ENCODE measurements around the gene ARSG. TPM values are rescaled to one million over a fixed set of nuclear protein-coding genes. Genes with fewer than 3 reads are reported as not detected.

Gene ARSG
- total RNA-seq, 4 donors from 2014 or later: 6.1 to 8.9 (median 7.0) TPM

DNA sequence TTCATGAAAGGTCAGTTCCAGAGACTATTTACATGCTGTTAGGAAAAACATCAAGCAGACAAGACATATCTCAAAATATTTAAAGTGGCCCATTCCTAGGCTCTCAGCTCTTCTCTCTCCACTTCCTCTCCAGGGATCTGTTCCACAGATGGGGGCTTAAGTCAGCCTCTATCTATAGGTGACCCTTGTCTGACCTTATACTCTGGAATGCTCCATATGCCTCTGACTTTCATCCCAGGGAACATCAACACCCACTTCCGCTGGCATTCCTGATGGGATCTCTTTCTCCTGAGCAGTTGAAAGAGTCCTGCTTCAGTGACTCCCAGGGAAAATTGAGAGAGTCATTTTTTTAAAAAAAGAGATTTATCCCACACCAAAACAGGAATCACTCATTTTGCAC lies 177.5 kb downstream of the ARSG start:
- intact Hi-C loops (cut with DNase I): loop anchor here (10.0 kb wide), 1 partner anchor 294 kb away; no protein-coding TSS in a partner anchor
- H3K27ac ChIP-seq: no peak overlapping the region
- H3K4me3 ChIP-seq: no peak overlapping the region
- 85 to 100% methylated on average over 1 of the region's 1 CpG for WGBS, 2 donors
- TF ChIP-seq, protein P1, sequence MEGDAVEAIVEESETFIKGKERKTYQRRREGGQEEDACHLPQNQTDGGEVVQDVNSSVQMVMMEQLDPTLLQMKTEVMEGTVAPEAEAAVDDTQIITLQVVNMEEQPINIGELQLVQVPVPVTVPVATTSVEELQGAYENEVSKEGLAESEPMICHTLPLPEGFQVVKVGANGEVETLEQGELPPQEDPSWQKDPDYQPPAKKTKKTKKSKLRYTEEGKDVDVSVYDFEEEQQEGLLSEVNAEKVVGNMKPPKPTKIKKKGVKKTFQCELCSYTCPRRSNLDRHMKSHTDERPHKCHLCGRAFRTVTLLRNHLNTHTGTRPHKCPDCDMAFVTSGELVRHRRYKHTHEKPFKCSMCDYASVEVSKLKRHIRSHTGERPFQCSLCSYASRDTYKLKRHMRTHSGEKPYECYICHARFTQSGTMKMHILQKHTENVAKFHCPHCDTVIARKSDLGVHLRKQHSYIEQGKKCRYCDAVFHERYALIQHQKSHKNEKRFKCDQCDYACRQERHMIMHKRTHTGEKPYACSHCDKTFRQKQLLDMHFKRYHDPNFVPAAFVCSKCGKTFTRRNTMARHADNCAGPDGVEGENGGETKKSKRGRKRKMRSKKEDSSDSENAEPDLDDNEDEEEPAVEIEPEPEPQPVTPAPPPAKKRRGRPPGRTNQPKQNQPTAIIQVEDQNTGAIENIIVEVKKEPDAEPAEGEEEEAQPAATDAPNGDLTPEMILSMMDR (IDR thresholded peaks at IDR 0.05): no peak
- no peak for TF ChIP-seq POLR2A (IDR thresholded peaks at IDR 0.05)
- peaks cover 0 to 9% (median 3%) of the 10 kb centered on the region in 3 donors for H3K4me1 ChIP-seq
- H3K27me3 ChIP-seq: no peaks in the 10 kb centered on the region
- no peaks in the 10 kb centered on the region for H3K36me3 ChIP-seq
- DNase-seq: no peak
- H3K9me3 ChIP-seq: no peaks in the 10 kb centered on the region

Small RNAs within 50 kb of the gene (small RNA-seq; reads per million reads assigned to genes)
- gene MIR635: 0 reads per million in 4 donors

Other genes starting within 250 kb of the ARSG start
- 10 to 100 TPM; 13.7 to 47.7 (median 35.1) TPM for gene AMZ2, start 43.5 kb upstream of the ARSG start, total RNA-seq
- 10 to 100 TPM in 3 of 4 donors, 1 to 10 TPM in 1; 9.2 to 20.9 (median 17.8) TPM for gene SLC16A6, start 368 bp upstream of the ARSG start, total RNA-seq
- gene WIPI1, start 166.0 kb downstream of the ARSG start, total RNA-seq: 10 to 100 TPM; 23.0 to 32.2 (median 25.5) TPM
- gene PRKAR1A, start 220.9 kb downstream of the ARSG start, total RNA-seq: 100 to 1,000 TPM; 137 to 195 (median 187) TPM